ENCODE results near the gene NUDT16L1. TPM values are rescaled to one million over a fixed set of nuclear protein-coding genes. Genes with fewer than 3 reads are reported as not detected.

The NUDT16L1 gene
- total RNA-seq, 2 experiments from 2014 or later: 32.6 to 36.2 TPM

GRCh38 chr16:4723071-4723767 lies 29.9 kb downstream of the NUDT16L1 start:
- H3K27me3 Mint-ChIP-seq (ENCODE audit: low read depth): no peaks in the 10 kb centered on the region
- CTCF ChIA-PET: no interaction called here
- no peaks in the 10 kb centered on the region for H3K9me3 Mint-ChIP-seq (ENCODE audit: insufficient read depth)
- peaks cover 5% of the 10 kb centered on the region for H3K36me3 Mint-ChIP-seq (ENCODE audit: low read depth)
- no peak overlapping the region for H3K4me3 Mint-ChIP-seq
- ATAC-seq (no peak), DNase-seq (no peak)
- H3K4me1 Mint-ChIP-seq (ENCODE audit: low read depth): no peaks in the 10 kb centered on the region
- H3K27ac Mint-ChIP-seq: no peak overlapping the region
- POLR2A ChIA-PET: no interaction called here

- Mint-ChIP-seq H3K27ac (no peak overlapping the region), H3K4me1 (ENCODE audit: low read depth) (no peaks in the 10 kb centered on the region), H3K27me3 (ENCODE audit: low read depth) (no peaks in the 10 kb centered on the region), H3K9me3 (ENCODE audit: insufficient read depth) (no peaks in the 10 kb centered on the region), H3K36me3 (ENCODE audit: low read depth) (peaks cover 10% of the 10 kb centered on the region), H3K4me3 (no peak overlapping the region)
- DNase-seq (no peak), ATAC-seq (no peak)
- ChIA-PET POLR2A (interaction anchor here (1.9 kb wide), 1 partner anchor 10 kb away, joined by 5 read pairs; the partner anchor contains the start of genes ANKS3 and DNAAF8), CTCF (interaction anchor here (1.5 kb wide), 1 partner anchor 9 kb away, joined by 5 read pairs; the partner anchor contains the start of genes ANKS3 and DNAAF8)
Measured at GRCh38 chr16:4724661-4725270, 31.4 kb downstream of the NUDT16L1 start.

- no peaks in the 10 kb centered on the region for H3K9me3 Mint-ChIP-seq (ENCODE audit: insufficient read depth)
- POLR2A ChIA-PET: no interaction called here
- no peaks in the 10 kb centered on the region for H3K4me1 Mint-ChIP-seq (ENCODE audit: low read depth)
- no peak overlapping the region for H3K4me3 Mint-ChIP-seq
- H3K27ac Mint-ChIP-seq: no peak overlapping the region
- no peak for DNase-seq
- no peaks in the 10 kb centered on the region for H3K27me3 Mint-ChIP-seq (ENCODE audit: low read depth)
- H3K36me3 Mint-ChIP-seq (ENCODE audit: low read depth): peaks cover 13% of the 10 kb centered on the region
- ATAC-seq: no peak
- CTCF ChIA-PET: interaction anchor here (1.1 kb wide), 1 partner anchor 236 kb away, joined by 3 read pairs; no protein-coding TSS in a partner anchor
Measured at GRCh38 chr16:4726616-4727015, 33.3 kb downstream of the NUDT16L1 start.

- Mint-ChIP-seq H3K27ac (no peak overlapping the region), H3K36me3 (ENCODE audit: low read depth) (peaks cover 8% of the 10 kb centered on the region), H3K27me3 (ENCODE audit: low read depth) (no peaks in the 10 kb centered on the region), H3K4me1 (ENCODE audit: low read depth) (peaks cover 8% of the 10 kb centered on the region), H3K9me3 (ENCODE audit: insufficient read depth) (no peaks in the 10 kb centered on the region), H3K4me3 (no peak overlapping the region)
- ATAC-seq (no peak), DNase-seq (no peak)
- POLR2A ChIA-PET: no interaction called here
- CTCF ChIA-PET: no interaction called here
Measured at GRCh38 chr16:4728676-4729075, 35.3 kb downstream of the NUDT16L1 start.

GRCh38 chr16:4729876-4730275 lies 36.5 kb downstream of the NUDT16L1 start:
- ATAC-seq: no peak
- ChIA-PET CTCF (no interaction called here), POLR2A (interaction anchor here (1.1 kb wide), 1 partner anchor 31 kb away, joined by 4 read pairs; no protein-coding TSS in a partner anchor)
- H3K36me3 Mint-ChIP-seq (ENCODE audit: low read depth): peaks cover 8% of the 10 kb centered on the region
- no peak overlapping the region for H3K27ac Mint-ChIP-seq
- H3K27me3 Mint-ChIP-seq (ENCODE audit: low read depth): no peaks in the 10 kb centered on the region
- no peak for DNase-seq
- no peak overlapping the region for H3K4me3 Mint-ChIP-seq
- H3K4me1 Mint-ChIP-seq (ENCODE audit: low read depth): peaks cover 11% of the 10 kb centered on the region
- H3K9me3 Mint-ChIP-seq (ENCODE audit: insufficient read depth): no peaks in the 10 kb centered on the region

GRCh38 chr16:4733211-4733742 lies 39.9 kb downstream of the NUDT16L1 start:
- Mint-ChIP-seq H3K4me3 (peak overlapping the region; percentile 85), H3K36me3 (ENCODE audit: low read depth) (peaks cover 8% of the 10 kb centered on the region), H3K9me3 (ENCODE audit: insufficient read depth) (no peaks in the 10 kb centered on the region), H3K4me1 (ENCODE audit: low read depth) (peaks cover 18% of the 10 kb centered on the region), H3K27me3 (ENCODE audit: low read depth) (no peaks in the 10 kb centered on the region), H3K27ac (peak overlapping the region; percentile 82)
- POLR2A ChIA-PET: interaction anchor here (0.7 to 2.6 kb wide), 6 partner anchors 14 to 114 kb away, joined by 3 to 16 read pairs (median 6); partner anchors contain the start of genes GLYR1, UBN1 and ZNF500
- DNase-seq (no peak), ATAC-seq (no peak)
- CTCF ChIA-PET: interaction anchor here (1.2 to 2.2 kb wide), 4 partner anchors 8 to 109 kb away, joined by 3 to 10 read pairs (median 5); partner anchors contain the start of gene MGRN1

GRCh38 chr16:4733747-4734062 lies 40.3 kb downstream of the NUDT16L1 start:
- Mint-ChIP-seq H3K27ac (peak overlapping the region; percentile 82), H3K27me3 (ENCODE audit: low read depth) (no peaks in the 10 kb centered on the region), H3K36me3 (ENCODE audit: low read depth) (peaks cover 6% of the 10 kb centered on the region), H3K4me1 (ENCODE audit: low read depth) (peaks cover 18% of the 10 kb centered on the region), H3K9me3 (ENCODE audit: insufficient read depth) (no peaks in the 10 kb centered on the region), H3K4me3 (peak overlapping the region; percentile 85)
- POLR2A ChIA-PET: interaction anchor here (0.7 to 2.6 kb wide), 10 partner anchors 9 to 114 kb away, joined by 3 to 16 read pairs (median 5); partner anchors contain the start of genes GLYR1, NUDT16L1, UBN1 and ZNF500
- ATAC-seq: peak; percentile 8
- CTCF ChIA-PET: interaction anchor here (0.9 to 2.2 kb wide), 8 partner anchors 9 to 222 kb away, joined by 3 to 10 read pairs (median 4); partner anchors contain the start of genes MGRN1, ROGDI and ZNF500
- peak; percentile 47 for DNase-seq

GRCh38 chr16:4734063-4734729 lies 40.8 kb downstream of the NUDT16L1 start, which contains the start of the genes ANKS3 and DNAAF8:
ANKS3 (minus strand) TSS chr16:4734271; CDS start chr16:4730149, 4,122 bp downstream.
DNAAF8 (plus strand) TSS chr16:4734537; CDS start chr16:4736515, 1,978 bp downstream.
- ATAC-seq (peak; percentile 82), DNase-seq (peak; percentile 86)
- Mint-ChIP-seq H3K4me1 (ENCODE audit: low read depth) (peaks cover 18% of the 10 kb centered on the region), H3K4me3 (peak within 1 kb of the TSS; percentile 85), H3K27ac (peak within 1 kb of the TSS; percentile 92), H3K27me3 (ENCODE audit: low read depth) (no peaks in the 10 kb centered on the region), H3K36me3 (ENCODE audit: low read depth) (peaks cover 5% of the 10 kb centered on the region), H3K9me3 (ENCODE audit: insufficient read depth) (no peaks in the 10 kb centered on the region)
- CTCF ChIA-PET: interaction anchor here (0.9 to 2.2 kb wide), 13 partner anchors 9 to 480 kb away, joined by 3 to 10 read pairs (median 3); partner anchors contain the start of genes MGRN1, ROGDI and ZNF500
- POLR2A ChIA-PET: interaction anchor here (0.7 to 2.6 kb wide), 14 partner anchors 10 to 113 kb away, joined by 3 to 16 read pairs (median 4); partner anchors contain the start of genes GLYR1, NUDT16L1, UBN1 and ZNF500

- peak; percentile 97 for DNase-seq
- H3K4me1 Mint-ChIP-seq (ENCODE audit: low read depth): peaks cover 18% of the 10 kb centered on the region
- peak overlapping the region; percentile 92 for H3K27ac Mint-ChIP-seq
- H3K36me3 Mint-ChIP-seq (ENCODE audit: low read depth): peaks cover 1% of the 10 kb centered on the region
- H3K9me3 Mint-ChIP-seq (ENCODE audit: insufficient read depth): no peaks in the 10 kb centered on the region
- no peaks in the 10 kb centered on the region for H3K27me3 Mint-ChIP-seq (ENCODE audit: low read depth)
- ChIA-PET POLR2A (interaction anchor here (0.8 to 2.6 kb wide), 12 partner anchors 10 to 113 kb away, joined by 3 to 16 read pairs (median 4); partner anchors contain the start of genes GLYR1, NUDT16L1, UBN1 and ZNF500), CTCF (interaction anchor here (0.9 to 2.2 kb wide), 14 partner anchors 10 to 481 kb away, joined by 3 to 10 read pairs (median 4); partner anchors contain the start of genes MGRN1, NUDT16L1, ROGDI and ZNF500)
- peak; percentile 83 for ATAC-seq
- H3K4me3 Mint-ChIP-seq: peak overlapping the region; percentile 85
Measured at GRCh38 chr16:4734730-4735535, 41.6 kb downstream of the NUDT16L1 start.

GRCh38 chr16:4736546-4736945 lies 43.2 kb downstream of the NUDT16L1 start:
- Mint-ChIP-seq H3K9me3 (ENCODE audit: insufficient read depth) (no peaks in the 10 kb centered on the region), H3K4me3 (no peak overlapping the region), H3K27me3 (ENCODE audit: low read depth) (no peaks in the 10 kb centered on the region), H3K27ac (no peak overlapping the region), H3K4me1 (ENCODE audit: low read depth) (peaks cover 18% of the 10 kb centered on the region), H3K36me3 (ENCODE audit: low read depth) (no peaks in the 10 kb centered on the region)
- ChIA-PET POLR2A (interaction anchor here (0.5 to 1.4 kb wide), 2 partner anchors 32 to 466 kb away, joined by 3 read pairs; no protein-coding TSS in a partner anchor), CTCF (no interaction called here)
- no peak for DNase-seq
- no peak for ATAC-seq

All from activated CD8-positive, alpha-beta T cell treated with anti-CD3 and anti-CD28 coated beads, Interleukin-2, amount 10 ng/mL, durations not matched to agents 7 days and 5 days (primary cell).